K562 (cell line): Measurements from ENCODE around the gene RNF141. TPM values are rescaled to one million over a fixed set of nuclear protein-coding genes. Genes with fewer than 3 reads are reported as not detected.

Experiments
- ATAC-seq: fragments of 200-7000 bp; cut with Tn5 transposase; 3 replicates; pipeline ENCODE4 v1.9.1; 2020; ENCODE audit warnings: moderate library complexity
- BruUV-seq: library from RNA; stranded (reverse); fragments of 400-500 nt; replicated peaks from 2 replicates; lab custom pipeline; 2021; lab: Mats Ljungman, UMichigan
- CTCF ChIA-PET: fragments of 300-600 bp; formaldehyde crosslinking; extraction: SDS; loops from one replicate; lab custom pipeline; 2021; ENCODE audit warnings: low intra/inter-chr PET ratio; lab: Yijun Ruan, JAX
- POLR2A ChIA-PET: fragments of 300-600, 350-650 bp; sonication (Branson Sonifier 250); formaldehyde crosslinking; extraction: SDS; loops from one replicate; lab custom pipeline; 2021; ENCODE audit warnings: antibody characterized with exemption, inconsistent platforms; lab: Yijun Ruan, JAX
- DNase-seq, 4 experiments: peaks; one replicate each; pipeline versions ENCODE4 v3.0.0 to v3.0.0-alpha.2; 2011 to 2018; ENCODE audit warnings: low spot score in 3 of 4, mixed read lengths in 3 of 4; ENCODE audit errors: extremely low read depth in 1 of 4
- FAIRE-seq: peaks from 2 replicates; lab custom pipeline; 2011; peaks lifted over from hg19 to GRCh38; lab: Jason Lieb, UNC
- H2AFZ ChIP-seq: 2 replicates; pipeline ENCODE4 v1.6.0; 2011; ENCODE audit warnings: low read depth, low read length, control low read depth, inconsistent platforms
- H3K27ac ChIP-seq: fragments of 200-600 bp; 3 replicates; pipeline ENCODE4 v1.8.0; 2011; ENCODE audit warnings: low read depth, mild to moderate bottlenecking, control low read depth, inconsistent platforms, low read length, moderate library complexity, mixed read lengths; ENCODE audit errors: extremely low read depth
- H3K27me3 ChIP-seq, 2 experiments: fragments of 300-600 bp in 1 of 2; 2 replicates in 1 of 2; 3 replicates in 1 of 2; pipeline versions ENCODE4 v1.6.0 to v1.8.0; 2011; ENCODE audit warnings: inconsistent platforms in 2 of 2, low read length in 2 of 2, mild to moderate bottlenecking in 1 of 2, mixed read lengths in 1 of 2, moderate library complexity in 1 of 2; ENCODE audit not compliant: control insufficient read depth in 2 of 2, insufficient read depth in 2 of 2
- H3K36me3 ChIP-seq: fragments of 300-600 bp; 3 replicates; pipeline ENCODE4 v1.8.0; 2011; ENCODE audit warnings: mild to moderate bottlenecking, low read length, inconsistent platforms; ENCODE audit not compliant: control insufficient read depth, insufficient read depth
- H3K4me1 ChIP-seq, 2 experiments: fragments of 200-600 bp in 1 of 2; replicated peaks in 1 of 2; 2 replicates in 1 of 2; 3 replicates in 1 of 2; pipeline versions ENCODE4 v1.5.1 to v1.8.0; 2011; ENCODE audit warnings: inconsistent platforms in 2 of 2, low read length in 2 of 2, mild to moderate bottlenecking in 1 of 2, mixed read lengths in 1 of 2, moderate library complexity in 1 of 2; ENCODE audit not compliant: control insufficient read depth in 2 of 2, insufficient read depth in 2 of 2
- H3K4me2 ChIP-seq: 2 replicates; pipeline ENCODE4 v1.6.1; 2011; ENCODE audit warnings: low read length, control low read depth, inconsistent platforms, mixed read lengths; ENCODE audit not compliant: insufficient read depth
- H3K4me3 ChIP-seq: fragments of 200-600 bp; sonication (generic), shearing (Covaris generic); 2 replicates; pipeline ENCODE4 v1.5.1; 2016; ENCODE audit warnings: control low read depth, inconsistent platforms
- H3K79me2 ChIP-seq: fragments of 200-600 bp; 3 replicates; pipeline ENCODE4 v1.8.0; 2011; ENCODE audit warnings: low read length, inconsistent platforms; ENCODE audit not compliant: control insufficient read depth, insufficient read depth
- H3K9ac ChIP-seq, 2 experiments: 2 replicates each; pipeline versions ENCODE4 v1.6.0 to v1.6.1; 2011; ENCODE audit warnings: low read depth in 2 of 2, low read length in 2 of 2, control low read depth in 1 of 2, inconsistent platforms in 1 of 2, mild to moderate bottlenecking in 1 of 2, mixed read lengths in 1 of 2; ENCODE audit not compliant: insufficient read depth in 1 of 2
- H3K9me1 ChIP-seq: one replicate; pipeline ENCODE4 v1.6.0; 2011; ENCODE audit warnings: inconsistent platforms, mild to moderate bottlenecking, low read length, moderate library complexity; ENCODE audit not compliant: control insufficient read depth, insufficient read depth
- H3K9me3 ChIP-seq: replicated peaks from 2 replicates; pipeline ENCODE4 v1.5.1; 2011; ENCODE audit warnings: low read depth, low read length, inconsistent platforms; ENCODE audit not compliant: control insufficient read depth, insufficient read depth
- H4K20me1 ChIP-seq: replicated peaks from 2 replicates; pipeline ENCODE4 v1.6.1; 2011; ENCODE audit warnings: low read length, inconsistent platforms, mixed read lengths; ENCODE audit not compliant: control insufficient read depth, insufficient read depth
- CHD2 ChIP-seq: IDR thresholded peaks from 2 replicates; pipeline ENCODE4 v1.6.1; 2011; ENCODE audit warnings: low read depth, low read length
- NBN ChIP-seq: fragments of 450-650 bp; IDR thresholded peaks from 2 replicates; pipeline ENCODE4 v1.6.1; 2016; ENCODE audit warnings: low read depth, mild to moderate bottlenecking
- U2AF2 ChIP-seq: fragments of 200-400 bp; formaldehyde crosslinking; optimal IDR thresholded peaks from 2 replicates; pipeline ENCODE3; 2017; ENCODE audit warnings: low read depth, mild to moderate bottlenecking, low read length
- ZBTB1 ChIP-seq: sonication (generic); formaldehyde crosslinking; IDR thresholded peaks from 2 replicates; pipeline ENCODE4 v1.8.1; 2023; ENCODE audit warnings: missing genetic modification reagents, low read depth, mild to moderate bottlenecking, borderline replicate concordance
- ZBTB12 ChIP-seq: fragments of 250-450 bp; sonication (Bioruptor Pico); IDR thresholded peaks from 2 replicates; pipeline ENCODE4 v1.4.0; 2020
- ZNF23 ChIP-seq: fragments of 250-450 bp; sonication (Bioruptor Pico); IDR thresholded peaks from 2 replicates; pipeline ENCODE4 v1.4.0; 2020; ENCODE audit warnings: mild to moderate bottlenecking
- WGBS: fragments of 100-300 bp; shearing (Covaris generic); methylation state at CpG from one replicate; pipeline ENCODE4 v1.1.6; 2016; ENCODE audit warnings: low coverage, mixed read lengths; ENCODE audit not compliant: insufficient coverage; ENCODE audit errors: missing lambda C conversion rate; 5-methylcytosine and 5-hydroxymethylcytosine counted together
- in situ Hi-C: fragments of 300-500 bp; cut with MboI; formaldehyde crosslinking; loops from 4 replicates; pipeline ENCODE4 v1.15.0; 2018; ENCODE audit warnings: inconsistent platforms, mixed read lengths
- intact Hi-C: fragments of 100-400 bp; cut with micrococcal nuclease; formaldehyde crosslinking; loops from 2 replicates; pipeline ENCODE4 v1.14.2; 2022
- polyA plus RNA-seq, 8 experiments: library from polyadenylated mRNA; depleted of rRNA in 4 of 8; stranded (reverse) in 5 of 8; unstranded in 3 of 8; fragments of >200 nt; fragmentation: Nextera tagmentation in 2 of 8; fragmentation: Illumina TruSeq in 1 of 8; extraction: Ambion mirVana in 2 of 8; extraction: Trizol in 1 of 8; gene quantifications; 2 replicates each; pipeline versions ENCODE4 v1.2.1 to v1.2.3, GENCODE V29; 2011 to 2014; ENCODE audit warnings: inconsistent platforms in 1 of 8, missing spikeins in 1 of 8
- total RNA-seq, 7 experiments: library from RNA; depleted of rRNA in 6 of 7; stranded (reverse); fragments of >200 nt in 6 of 7; fragmentation: Illumina TruSeq in 2 of 7; extraction: Trizol in 2 of 7; gene quantifications; 2 replicates each; pipeline versions ENCODE4 v1.2.1 to v1.2.3, GENCODE V29; 2011 to 2021; ENCODE audit warnings: low replicate concordance in 1 of 7
- TF ChIP-seq, protein P1 (sequence below): fragments of 250-450 bp; sonication (Bioruptor Pico); IDR thresholded peaks from 2 replicates; pipeline ENCODE4 v1.4.0; 2020; ENCODE audit warnings: mild to moderate bottlenecking

The RNF141 gene
- total and polyA plus RNA-seq, 9 of the 15 experiments (the other 6 are each of a cell fraction or from before 2014, with no cell fraction given): 9.7 to 51.9 (median 18.9) TPM

- peaks cover 2 to 9% of the 10 kb centered on the region in 2 experiments; a peak in 4 of 5 replicates for H3K4me1 ChIP-seq
- intact Hi-C loops (no loop called here), in situ Hi-C loops (no loop called here)
- no peak overlapping the region for H3K4me2 ChIP-seq
- no peak overlapping the region for H3K27ac ChIP-seq
- DNase-seq: no peak
- TF ChIP-seq U2AF2: no peak
- no peak for TF ChIP-seq ZNF23 (CRISPR knock-in tag)
- no peak for TF ChIP-seq NBN
- TF ChIP-seq CHD2: no peak
- TF ChIP-seq ZBTB1 (CRISPR knock-in tag): no peak
- TF ChIP-seq ZBTB12 (CRISPR knock-in tag): no peak
- TF ChIP-seq, protein P1, sequence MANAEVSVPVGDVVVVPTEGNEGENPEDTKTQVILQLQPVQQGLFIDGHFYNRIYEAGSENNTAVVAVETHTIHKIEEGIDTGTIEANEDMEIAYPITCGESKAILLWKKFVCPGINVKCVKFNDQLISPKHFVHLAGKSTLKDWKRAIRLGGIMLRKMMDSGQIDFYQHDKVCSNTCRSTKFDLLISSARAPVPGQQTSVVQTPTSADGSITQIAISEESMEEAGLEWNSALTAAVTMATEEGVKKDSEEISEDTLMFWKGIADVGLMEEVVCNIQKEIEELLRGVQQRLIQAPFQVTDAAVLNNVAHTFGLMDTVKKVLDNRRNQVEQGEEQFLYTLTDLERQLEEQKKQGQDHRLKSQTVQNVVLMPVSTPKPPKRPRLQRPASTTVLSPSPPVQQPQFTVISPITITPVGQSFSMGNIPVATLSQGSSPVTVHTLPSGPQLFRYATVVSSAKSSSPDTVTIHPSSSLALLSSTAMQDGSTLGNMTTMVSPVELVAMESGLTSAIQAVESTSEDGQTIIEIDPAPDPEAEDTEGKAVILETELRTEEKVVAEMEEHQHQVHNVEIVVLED (CRISPR knock-in tag): no peak
- H3K9me1 ChIP-seq: no peaks in the 10 kb centered on the region
- no peak overlapping the region for H2AFZ ChIP-seq
- 82% methylated on average over 1 of the region's 2 CpGs for WGBS
- ATAC-seq: no peak
- H3K9me3 ChIP-seq: no peaks in the 10 kb centered on the region
- ChIA-PET CTCF (no interaction called here), POLR2A (no interaction called here)
- BruUV-seq: no TSS peak
- no peak overlapping the region for H3K9ac ChIP-seq
- no peaks in the 10 kb centered on the region for H3K79me2 ChIP-seq
- H3K4me3 ChIP-seq: no peak overlapping the region
- H3K27me3 ChIP-seq: no peaks in the 10 kb centered on the region
- peaks cover 77% of the 10 kb centered on the region for H3K36me3 ChIP-seq
- no peaks in the 10 kb centered on the region for H4K20me1 ChIP-seq
- FAIRE-seq: no peak
Observed at GRCh38 chr11:10485646-10486045, 55.3 kb downstream of the RNF141 start.
